ENCODE data around the gene NPB.

Gene NPB

DNA sequence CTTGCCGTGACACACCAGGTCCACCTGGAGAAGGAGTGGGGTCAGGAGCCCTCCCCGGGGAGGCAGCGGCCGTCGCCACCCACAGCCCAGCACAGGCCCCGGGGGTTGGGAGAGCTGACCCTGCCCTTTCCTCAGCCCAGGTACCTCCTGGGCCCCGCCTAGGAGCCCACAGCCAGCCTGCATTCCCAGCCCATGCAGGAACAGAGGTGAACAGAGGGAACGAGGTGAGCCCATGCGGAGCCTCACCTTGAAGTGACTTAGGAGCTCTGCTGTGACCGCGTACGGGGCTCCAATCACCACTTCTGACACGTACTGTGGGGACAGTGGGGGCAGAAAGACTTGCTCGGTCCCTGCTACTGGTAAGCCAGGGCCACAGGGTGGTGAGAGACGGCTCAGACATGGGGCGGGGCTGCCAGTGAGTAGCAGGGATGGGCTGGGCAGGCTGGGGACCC is 3.4 kb downstream of the NPB start:
- in situ Hi-C loops (cut with HindIII; ENCODE audit: low pct_unique_long_range_greater_than_20kb, low sequenced_read_pairs), result no loop called here
- no peak for DNase-seq (ENCODE audit: low read depth in 1 of 2, low spot score in 1 of 2)
- TF ChIP-seq JUND (IDR thresholded peaks at IDR 0.05; ENCODE audit: low read depth), result no peak

GRCh38 chr17:81905993-81906392 is 4.0 kb downstream of the NPB start:
- in situ Hi-C loops (cut with HindIII; ENCODE audit: low pct_unique_long_range_greater_than_20kb, low sequenced_read_pairs), result no loop called here
- no peak for TF ChIP-seq JUND (IDR thresholded peaks at IDR 0.05; ENCODE audit: low read depth)
- no peak for DNase-seq (ENCODE audit: low read depth in 1 of 2, low spot score in 1 of 2)

DNA sequence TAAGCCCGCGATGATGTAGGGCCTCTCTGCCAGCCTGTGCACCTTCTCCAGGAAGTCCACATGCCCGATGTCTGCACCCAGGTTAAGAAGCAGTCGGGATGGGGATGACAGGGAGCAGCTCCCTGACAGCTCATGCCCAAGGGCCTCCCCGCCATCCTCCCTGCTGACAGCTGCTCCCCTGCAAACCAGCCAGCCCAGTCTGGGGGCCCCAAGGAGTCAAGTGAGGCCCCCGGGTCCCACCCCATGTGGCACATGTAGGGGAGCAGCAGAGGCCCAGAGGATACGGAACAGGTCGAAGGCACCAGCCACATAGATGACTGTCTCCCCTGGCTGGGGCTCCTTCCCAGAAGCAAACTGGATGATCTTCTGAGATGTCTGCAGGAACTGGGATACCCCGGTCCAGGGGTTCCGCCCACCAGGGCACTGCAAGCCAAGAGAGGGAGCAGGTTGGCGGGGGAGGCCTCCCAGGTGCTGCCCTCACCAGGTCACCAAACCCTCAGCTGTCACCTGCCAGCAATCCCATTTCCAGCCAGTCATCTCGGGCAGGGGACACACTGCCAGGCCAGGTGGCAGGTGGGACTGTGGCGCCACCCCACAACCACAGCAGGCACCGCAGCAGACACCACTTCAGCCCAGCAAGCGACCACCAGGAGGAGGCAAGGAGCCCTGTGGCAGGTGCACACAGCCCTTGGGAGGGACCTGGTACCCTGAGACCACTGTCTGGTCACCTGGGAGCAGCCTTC is 4.6 kb downstream of the NPB start:
- in situ Hi-C loops (cut with HindIII; ENCODE audit: low pct_unique_long_range_greater_than_20kb, low sequenced_read_pairs), result no loop called here
- peak in 1 of 2 experiments; percentile 45 for DNase-seq (ENCODE audit: low read depth in 1 of 2, low spot score in 1 of 2)
- no peak for TF ChIP-seq JUND (IDR thresholded peaks at IDR 0.05; ENCODE audit: low read depth)

GRCh38 chr17:81907219-81908145 is 5.4 kb downstream of the NPB start:
- DNase-seq (ENCODE audit: low read depth in 1 of 2, low spot score in 1 of 2), result no peak
- in situ Hi-C loops (cut with HindIII; ENCODE audit: low pct_unique_long_range_greater_than_20kb, low sequenced_read_pairs), result no loop called here
- TF ChIP-seq JUND (IDR thresholded peaks at IDR 0.05; ENCODE audit: low read depth), result no peak

GRCh38 chr17:81908793-81909192 is 6.8 kb downstream of the NPB start:
- in situ Hi-C loops (cut with HindIII; ENCODE audit: low pct_unique_long_range_greater_than_20kb, low sequenced_read_pairs), result no loop called here
- no peak for DNase-seq (ENCODE audit: low read depth in 1 of 2, low spot score in 1 of 2)
- TF ChIP-seq JUND (IDR thresholded peaks at IDR 0.05; ENCODE audit: low read depth), result no peak

- in situ Hi-C loops (cut with HindIII; ENCODE audit: low pct_unique_long_range_greater_than_20kb, low sequenced_read_pairs), result no loop called here
- TF ChIP-seq JUND (IDR thresholded peaks at IDR 0.05; ENCODE audit: low read depth), result no peak
- DNase-seq (ENCODE audit: low read depth in 1 of 2, low spot score in 1 of 2), result no peak
Observed at GRCh38 chr17:81909231-81909630, 7.2 kb downstream of the NPB start.

GRCh38 chr17:81909966-81910839 is 8.2 kb downstream of the NPB start:
- in situ Hi-C loops (cut with HindIII; ENCODE audit: low pct_unique_long_range_greater_than_20kb, low sequenced_read_pairs), result no loop called here
- peak; percentile 60 to 63 for DNase-seq (ENCODE audit: low read depth in 1 of 2, low spot score in 1 of 2)
- TF ChIP-seq JUND (IDR thresholded peaks at IDR 0.05; ENCODE audit: low read depth), result no peak

DNA sequence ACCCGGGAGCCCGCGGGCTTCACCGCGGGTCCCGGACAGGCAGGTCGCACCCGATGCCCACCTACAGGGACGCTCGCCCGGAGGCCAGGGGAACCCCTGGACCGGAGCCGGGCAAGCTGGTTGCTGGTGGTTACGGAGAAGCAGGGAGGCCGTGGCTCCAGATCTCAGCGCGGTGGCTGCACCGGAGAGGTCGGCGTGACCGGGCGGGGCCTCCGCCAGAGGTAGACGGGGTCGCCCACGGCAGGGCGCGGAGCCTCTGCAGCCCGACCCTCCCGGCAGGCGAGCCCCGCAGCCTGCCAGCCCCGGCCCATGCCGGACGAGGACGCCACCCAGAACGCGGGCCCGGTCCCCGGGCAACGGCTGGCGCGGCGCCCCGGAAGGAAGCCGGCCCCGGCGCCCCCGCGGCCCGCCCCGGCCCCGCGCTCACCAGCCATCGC is 8.8 kb downstream of the NPB start:
- DNase-seq (ENCODE audit: low read depth in 1 of 2, low spot score in 1 of 2), result peak in 1 of 2 experiments; percentile 55
- TF ChIP-seq JUND (IDR thresholded peaks at IDR 0.05; ENCODE audit: low read depth), result no peak
- in situ Hi-C loops (cut with HindIII; ENCODE audit: low pct_unique_long_range_greater_than_20kb, low sequenced_read_pairs), result no loop called here

DNA sequence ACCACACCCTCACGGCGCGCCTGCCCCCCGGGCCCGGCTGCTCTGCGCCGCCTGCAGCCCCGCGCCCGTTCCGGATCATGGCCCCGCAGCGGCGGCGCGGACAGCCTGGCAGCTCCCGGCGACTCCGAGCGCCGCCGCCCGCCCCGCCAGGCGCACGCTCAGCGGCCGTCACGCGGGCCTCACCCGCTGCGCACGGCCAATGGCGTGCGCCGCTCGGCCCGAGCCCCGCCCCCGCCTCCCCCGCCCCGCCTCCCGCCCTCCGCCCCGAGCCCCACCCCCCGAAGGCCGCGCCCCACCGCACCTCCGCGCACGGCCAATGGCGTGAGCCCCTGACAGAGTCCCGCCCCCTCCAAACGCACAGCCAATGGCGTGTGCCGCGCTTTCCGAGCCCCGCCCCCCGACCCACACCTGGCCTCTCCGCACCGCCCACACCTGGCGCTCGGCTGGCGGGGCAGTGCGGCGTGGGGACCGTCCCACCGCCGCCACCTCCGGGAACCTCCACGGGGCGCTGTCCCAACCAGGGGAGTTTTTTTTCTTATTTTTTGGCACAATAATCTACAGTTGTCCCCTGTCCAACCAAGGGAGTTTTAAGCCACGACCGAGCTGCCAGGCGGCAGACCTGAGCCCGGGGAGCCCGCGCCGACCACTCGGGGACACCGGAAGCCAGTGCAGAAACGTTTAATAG is 9.4 kb downstream of the NPB start, which contains the start of gene PCYT2:
PCYT2 (minus strand) TSS at position 123 of the 685 bp plus-strand sequence; CDS start at position 79, 44 bp downstream.
- no peak for TF ChIP-seq JUND (IDR thresholded peaks at IDR 0.05; ENCODE audit: low read depth)
- peak; percentile 98 to 100 for DNase-seq (ENCODE audit: low read depth in 1 of 2, low spot score in 1 of 2)
- in situ Hi-C loops (cut with HindIII; ENCODE audit: low pct_unique_long_range_greater_than_20kb, low sequenced_read_pairs), result no loop called here

DNA sequence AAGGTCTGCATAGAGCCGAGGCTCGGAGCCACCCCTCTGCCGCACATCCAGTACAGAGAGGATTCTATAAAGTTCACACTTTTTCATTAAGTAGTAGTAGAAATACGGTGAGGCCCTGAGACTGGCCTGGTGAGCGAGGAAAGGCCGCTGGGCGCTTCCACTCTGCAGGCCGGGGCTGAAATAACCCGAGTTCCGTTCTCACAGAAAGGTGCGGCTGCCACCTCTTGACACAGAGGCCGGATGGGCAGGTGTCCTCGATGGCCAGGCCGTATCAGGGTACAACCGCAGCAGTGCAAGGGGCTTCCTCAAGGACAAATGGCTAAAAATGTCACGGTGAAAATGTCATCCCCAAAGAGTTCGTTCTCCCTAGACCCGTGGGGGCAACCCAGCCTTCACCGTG is 9.9 kb downstream of the NPB start:
- no peak for TF ChIP-seq JUND (IDR thresholded peaks at IDR 0.05; ENCODE audit: low read depth)
- in situ Hi-C loops (cut with HindIII; ENCODE audit: low pct_unique_long_range_greater_than_20kb, low sequenced_read_pairs), result no loop called here
- no peak for DNase-seq (ENCODE audit: low read depth in 1 of 2, low spot score in 1 of 2)

GRCh38 chr17:81912441-81913309 is 10.6 kb downstream of the NPB start:
- no peak for TF ChIP-seq JUND (IDR thresholded peaks at IDR 0.05; ENCODE audit: low read depth)
- DNase-seq (ENCODE audit: low read depth in 1 of 2, low spot score in 1 of 2), result no peak
- in situ Hi-C loops (cut with HindIII; ENCODE audit: low pct_unique_long_range_greater_than_20kb, low sequenced_read_pairs), result no loop called here

All from T47D (cell line).